GM18868 (cell line): ENCODE data around the gene CDHR5.
"Not testable (repeated sequence)": the region's sequence is repeated elsewhere in the genome, so short reads cannot be mapped to it uniquely, and the experiment has no call there.

ENCODE experiments used
- ATAC-seq: cut with Tn5 transposase; IDR thresholded peaks from one replicate; pipeline ENCODE4 v1.9.1; 2021; ENCODE audit warnings: mild to moderate bottlenecking, moderate library complexity; ENCODE audit not compliant: unreplicated experiment

CDHR5 gene, protein sequence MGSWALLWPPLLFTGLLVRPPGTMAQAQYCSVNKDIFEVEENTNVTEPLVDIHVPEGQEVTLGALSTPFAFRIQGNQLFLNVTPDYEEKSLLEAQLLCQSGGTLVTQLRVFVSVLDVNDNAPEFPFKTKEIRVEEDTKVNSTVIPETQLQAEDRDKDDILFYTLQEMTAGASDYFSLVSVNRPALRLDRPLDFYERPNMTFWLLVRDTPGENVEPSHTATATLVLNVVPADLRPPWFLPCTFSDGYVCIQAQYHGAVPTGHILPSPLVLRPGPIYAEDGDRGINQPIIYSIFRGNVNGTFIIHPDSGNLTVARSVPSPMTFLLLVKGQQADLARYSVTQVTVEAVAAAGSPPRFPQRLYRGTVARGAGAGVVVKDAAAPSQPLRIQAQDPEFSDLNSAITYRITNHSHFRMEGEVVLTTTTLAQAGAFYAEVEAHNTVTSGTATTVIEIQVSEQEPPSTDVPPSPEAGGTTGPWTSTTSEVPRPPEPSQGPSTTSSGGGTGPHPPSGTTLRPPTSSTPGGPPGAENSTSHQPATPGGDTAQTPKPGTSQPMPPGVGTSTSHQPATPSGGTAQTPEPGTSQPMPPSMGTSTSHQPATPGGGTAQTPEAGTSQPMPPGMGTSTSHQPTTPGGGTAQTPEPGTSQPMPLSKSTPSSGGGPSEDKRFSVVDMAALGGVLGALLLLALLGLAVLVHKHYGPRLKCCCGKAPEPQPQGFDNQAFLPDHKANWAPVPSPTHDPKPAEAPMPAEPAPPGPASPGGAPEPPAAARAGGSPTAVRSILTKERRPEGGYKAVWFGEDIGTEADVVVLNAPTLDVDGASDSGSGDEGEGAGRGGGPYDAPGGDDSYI

DNA sequence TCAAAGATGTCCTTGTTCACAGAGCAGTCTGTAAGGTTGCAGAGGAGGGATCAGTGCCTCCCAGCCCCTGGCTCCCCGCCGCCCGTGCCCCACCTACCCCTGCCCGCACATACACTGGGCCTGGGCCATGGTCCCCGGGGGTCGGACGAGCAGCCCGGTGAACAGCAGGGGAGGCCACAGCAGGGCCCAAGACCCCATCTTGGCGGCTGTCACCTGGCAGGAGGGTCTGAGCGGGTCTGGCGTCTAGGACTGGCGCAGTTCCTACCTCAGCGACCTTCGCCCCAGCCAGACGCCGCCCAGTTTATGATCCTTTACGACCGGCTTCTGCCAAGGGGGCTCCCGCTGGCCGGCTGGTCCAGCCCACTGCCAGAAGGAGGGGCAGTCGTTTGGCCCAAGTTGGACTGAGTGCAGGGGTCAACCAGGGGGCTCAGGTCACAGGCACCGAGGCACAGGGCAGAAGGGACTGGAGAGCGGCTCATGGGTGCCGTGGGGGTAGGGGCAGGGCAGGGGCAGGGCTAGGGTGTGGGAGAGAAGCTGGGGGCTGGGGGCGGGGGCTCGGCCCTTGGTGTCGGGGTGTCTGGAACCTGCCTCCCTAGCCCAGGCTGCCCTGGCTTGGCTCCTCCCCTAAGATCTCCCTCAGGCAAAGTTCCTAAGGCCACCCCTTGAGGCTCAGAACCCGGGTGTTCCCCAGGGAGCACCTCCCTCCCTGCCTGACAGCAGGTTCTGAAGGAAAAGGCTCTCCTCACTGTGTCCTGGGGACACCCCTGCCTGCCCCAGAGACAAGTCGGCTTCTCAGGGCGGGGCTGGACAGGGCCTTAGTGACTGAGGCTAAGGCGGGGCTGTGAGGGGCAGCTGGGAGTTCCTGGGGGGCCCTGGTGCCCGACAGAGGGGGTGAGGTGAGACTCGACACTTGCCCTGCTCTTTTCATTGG, at the start of gene CDHR5:
TSS of gene CDHR5 (minus strand) at position 251 of the 931 bp plus-strand sequence. CDS start at position 198, 53 bp downstream.
- no peak for ATAC-seq

DNA sequence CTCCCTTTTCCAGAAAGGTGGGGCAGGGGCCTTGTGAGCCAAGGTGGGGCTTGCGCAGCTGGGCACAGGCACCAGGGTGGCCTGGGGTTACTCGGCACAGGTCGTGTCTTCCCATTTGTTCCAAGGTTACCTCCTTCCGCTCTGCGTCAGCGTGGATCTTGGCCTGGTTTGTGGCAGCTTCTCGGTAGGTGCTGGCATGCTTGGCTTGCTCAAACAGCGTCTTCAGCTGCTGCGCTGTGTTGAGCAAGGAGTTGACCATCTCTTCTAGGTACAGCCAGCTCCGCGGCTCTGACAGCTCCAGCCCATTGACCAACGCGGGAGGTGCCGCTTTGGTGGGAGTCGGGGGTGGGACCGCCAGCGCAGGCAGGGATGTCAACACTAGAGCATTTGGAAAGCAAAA, 49.7 kb upstream of the CDHR5 start:
- ATAC-seq: no peak

DNA sequence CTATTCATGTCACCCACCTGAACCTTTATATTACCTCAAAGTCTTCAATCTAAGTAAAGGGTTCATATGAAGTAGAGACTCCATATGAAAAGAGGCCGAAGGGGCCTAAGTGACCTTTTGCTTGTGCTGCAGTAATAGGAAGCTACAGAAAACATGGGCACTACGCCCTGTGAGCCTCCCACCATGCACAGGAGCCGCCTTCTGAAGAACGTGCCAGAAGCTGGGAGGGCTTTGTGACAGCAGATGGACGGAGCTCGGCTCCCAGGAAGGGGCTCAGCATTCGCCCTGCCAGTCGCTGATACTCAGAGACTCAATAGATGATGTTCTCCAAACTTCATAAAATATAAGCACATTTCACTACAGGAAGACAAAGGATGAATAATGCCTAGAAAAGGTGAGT, 49.1 kb upstream of the CDHR5 start:
- ATAC-seq: no peak

DNA sequence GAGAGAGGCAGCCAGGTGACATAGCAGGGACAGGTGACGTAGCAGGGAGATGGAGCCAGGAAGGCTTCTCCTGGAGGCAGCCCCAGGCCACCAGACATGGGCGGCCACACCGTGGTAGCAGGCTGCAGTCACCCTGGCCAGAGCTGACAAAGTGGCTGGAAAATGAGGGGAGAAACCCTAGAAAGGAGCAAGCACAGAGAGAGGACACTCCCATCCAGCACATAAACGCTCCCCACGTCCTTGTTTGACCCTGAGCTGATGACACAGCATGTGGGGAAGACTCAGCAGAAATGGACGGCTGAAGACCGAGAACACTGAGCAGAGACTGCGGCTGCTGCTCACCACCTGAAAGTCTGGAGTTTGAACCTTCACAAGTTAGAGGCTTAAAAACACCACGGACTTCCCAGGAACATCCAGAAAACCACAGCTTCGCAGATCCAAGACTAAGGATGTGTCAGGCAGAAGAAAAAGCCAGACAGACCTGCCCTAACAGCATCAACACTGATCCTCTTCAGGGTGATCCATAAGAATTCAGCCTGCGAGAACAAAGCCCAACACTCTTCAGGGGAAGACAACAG, 41.0 kb upstream of the CDHR5 start:
- ATAC-seq: no peak

DNA sequence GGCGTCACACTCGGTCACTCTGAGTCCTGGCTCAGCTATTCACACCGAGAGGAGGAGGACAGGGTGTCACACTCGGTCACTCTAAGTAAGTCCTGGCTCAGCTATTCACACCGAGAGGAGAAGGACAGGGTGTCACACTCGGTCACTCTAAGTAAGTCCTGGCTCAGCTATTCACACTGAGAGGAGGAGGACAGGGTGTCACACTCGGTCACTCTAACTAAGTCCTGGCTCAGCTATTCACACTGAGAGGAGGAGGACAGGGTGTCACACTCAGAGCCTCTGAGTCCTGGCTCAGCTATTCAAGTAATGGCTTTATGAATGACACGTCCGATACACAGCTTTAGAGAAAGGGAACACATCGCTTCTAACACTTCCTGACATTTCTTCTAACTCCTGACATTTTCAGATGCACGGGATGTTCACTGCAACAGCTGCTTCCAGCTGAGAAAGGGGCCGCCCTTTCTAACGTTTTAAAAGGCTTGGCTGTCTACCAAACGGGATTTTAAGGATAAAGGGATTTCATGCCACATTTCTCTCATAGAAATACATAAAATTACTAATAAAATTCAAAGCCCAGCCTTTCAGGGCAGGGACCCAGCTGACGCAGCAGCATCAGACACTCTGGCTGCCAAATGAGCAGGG, 40.4 kb upstream of the CDHR5 start:
- ATAC-seq: no peak

DNA sequence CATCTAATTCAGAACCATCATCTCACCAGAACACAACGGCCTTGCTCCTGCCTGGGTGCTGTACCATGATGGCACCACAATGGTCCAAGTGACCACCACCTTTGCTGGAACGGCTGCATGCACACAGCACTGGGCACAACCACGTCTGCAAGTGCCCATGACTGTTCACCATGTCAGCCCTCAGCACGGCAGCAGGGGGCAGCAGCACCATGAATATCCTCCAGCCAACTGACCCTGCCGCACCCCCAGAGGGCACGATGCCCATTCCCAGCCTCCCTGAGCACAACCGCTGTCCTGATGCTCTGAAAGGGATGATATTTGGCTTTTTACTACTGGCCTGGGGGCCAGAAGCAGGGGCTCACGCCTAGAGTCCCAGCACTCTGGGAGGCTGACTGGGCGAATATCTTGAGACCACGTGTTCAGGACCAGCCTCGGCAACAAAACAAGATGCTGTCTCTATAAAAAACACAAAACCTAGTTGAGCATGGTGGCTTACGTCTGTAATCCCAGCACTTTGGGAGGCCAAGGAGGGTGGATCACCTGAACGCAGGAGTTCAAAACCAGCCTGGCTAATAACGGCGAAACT, 38.0 kb upstream of the CDHR5 start:
- no peak for ATAC-seq

DNA sequence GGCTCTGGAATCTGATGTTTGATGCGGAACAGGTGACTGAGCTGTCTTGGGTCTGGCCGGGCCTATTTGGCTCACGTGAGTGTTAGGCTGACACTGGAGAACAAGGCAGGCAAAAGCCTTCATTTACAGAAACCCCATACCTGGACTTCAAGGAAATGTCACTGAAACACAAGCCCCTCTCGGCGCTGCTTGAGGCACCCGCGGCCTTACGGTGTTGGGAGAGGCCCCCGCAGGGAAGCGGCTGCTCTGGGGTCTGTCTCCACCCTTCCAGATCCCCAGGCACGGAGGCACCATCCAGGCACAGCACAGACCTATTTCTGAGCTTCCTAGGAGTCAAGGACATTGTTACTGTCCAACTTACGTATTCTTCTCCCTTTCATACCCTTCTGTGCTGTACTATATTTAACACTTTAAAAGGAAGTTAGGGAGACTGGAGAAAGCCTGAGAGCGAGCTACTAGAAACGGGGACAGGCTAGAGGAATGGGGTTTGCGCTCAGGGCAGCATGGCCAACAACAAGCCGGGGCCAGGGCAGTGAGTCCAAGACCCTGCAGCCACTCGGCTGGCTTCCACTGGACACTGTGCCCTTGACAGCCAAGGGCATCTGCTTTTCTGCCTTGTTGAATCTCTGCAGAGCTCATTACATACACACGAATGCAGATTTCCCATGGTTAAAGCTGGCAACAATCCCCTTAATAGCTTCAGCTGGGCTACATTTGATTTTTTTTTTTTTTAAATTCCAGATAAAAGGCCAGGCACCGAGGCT, 36.1 kb upstream of the CDHR5 start:
- ATAC-seq: no peak

DNA sequence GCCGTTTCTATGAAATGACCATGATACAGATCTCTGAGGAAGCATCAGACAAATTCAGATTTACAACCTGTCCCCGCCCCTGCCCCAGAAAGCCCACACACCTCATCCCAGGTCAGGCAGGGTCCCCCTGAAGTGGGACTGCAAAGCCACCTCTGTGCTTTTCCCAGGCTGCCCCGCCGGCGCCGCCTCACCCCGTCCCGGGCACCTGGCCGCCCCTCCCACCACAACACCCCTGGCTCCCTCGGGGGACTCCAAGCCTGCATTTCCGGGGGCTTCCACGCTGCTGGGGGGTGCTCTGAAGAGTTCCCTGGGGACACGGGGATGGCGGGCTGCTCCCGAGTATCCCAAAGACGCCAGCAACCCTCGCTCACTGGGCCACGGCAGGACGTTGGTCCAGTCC, 35.5 kb upstream of the CDHR5 start:
- ATAC-seq: no peak

DNA sequence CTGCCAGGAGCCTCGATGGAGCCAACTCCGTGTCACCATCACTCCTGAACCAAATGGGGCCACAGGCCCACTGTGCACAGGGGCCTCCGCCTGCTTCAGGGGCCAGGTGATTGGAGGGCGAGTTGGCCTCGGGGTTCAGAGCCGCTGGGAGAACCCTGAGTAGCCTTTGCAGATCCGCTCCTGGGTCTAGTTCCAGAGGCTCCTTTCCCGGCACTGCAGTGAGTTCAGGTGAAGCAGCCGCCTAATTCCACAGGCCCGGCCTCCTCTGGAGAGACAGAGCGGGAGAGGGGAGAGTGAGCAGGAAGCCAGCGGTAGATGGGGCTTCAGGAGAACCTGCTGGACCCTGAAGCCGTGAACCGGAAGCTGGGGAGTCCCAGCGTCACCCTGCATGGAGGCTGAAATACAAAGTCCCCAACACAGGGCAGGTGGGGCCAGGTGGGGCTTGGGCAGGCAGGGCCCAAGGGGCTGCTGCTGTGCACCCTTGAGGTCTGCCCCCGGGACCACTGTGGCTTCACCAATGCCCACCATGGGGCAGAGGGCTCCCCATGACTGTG, 34.9 kb upstream of the CDHR5 start:
- no peak for ATAC-seq

DNA sequence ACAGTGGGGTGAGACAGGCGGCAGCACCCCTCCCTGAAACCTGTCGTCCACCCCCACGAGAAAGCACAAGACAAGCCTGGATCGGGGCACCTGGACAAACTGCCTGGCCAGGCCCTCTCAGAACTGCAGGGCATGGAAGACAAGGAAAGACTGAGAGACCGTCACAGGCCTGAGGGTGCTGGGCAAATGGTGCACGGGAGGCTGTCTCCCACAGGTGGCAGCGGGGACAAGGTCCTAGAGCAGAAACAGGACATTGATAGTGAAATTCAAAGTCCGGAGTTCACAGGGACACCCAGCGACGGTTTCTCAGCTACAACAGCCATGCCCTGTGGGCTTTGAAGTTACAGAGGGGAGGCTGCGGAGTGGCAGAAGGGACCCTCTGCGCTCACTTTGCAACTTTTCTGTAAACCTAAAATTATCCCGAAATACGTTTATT, 33.0 kb upstream of the CDHR5 start:
- no peak for ATAC-seq

DNA sequence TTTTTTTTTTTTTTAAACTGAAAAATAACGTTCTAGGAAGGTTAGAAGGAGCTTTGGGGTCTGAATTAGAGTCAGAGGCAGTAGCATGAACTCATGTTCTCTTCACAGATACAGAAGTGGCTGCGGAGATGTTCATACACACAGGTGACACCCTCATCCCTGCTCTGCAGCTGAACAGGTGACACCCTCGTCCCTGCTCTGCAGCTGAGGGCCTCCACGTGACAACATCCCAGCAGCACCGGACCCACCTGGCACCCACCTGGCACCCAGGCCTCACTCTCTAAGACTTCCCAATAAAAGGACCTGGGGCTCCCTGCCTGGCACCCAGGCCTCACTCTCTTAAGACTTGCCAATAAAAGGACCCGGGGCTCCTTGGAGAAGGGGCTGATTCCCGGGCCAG, 32.1 kb upstream of the CDHR5 start:
- no peak for ATAC-seq

DNA sequence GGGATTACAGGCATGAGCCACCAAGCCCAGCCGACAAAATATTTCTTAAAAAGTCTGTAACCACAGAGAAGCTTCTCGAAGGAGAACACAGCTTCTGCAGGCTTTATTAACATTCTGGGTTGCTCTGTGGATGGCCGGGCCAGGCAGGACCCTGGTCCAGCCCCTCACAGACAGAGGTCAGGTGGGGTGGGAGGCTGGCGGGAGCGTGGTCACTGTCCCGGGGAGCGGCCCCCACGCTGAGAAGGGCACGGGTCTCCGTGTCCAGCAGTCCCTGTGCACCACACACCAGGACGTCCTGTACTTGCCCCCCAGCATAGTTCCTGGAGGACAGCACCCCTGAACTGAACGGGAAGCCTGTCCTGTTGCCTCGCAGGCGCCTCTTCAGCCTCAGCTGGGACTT, 31.7 kb upstream of the CDHR5 start:
- no peak for ATAC-seq

DNA sequence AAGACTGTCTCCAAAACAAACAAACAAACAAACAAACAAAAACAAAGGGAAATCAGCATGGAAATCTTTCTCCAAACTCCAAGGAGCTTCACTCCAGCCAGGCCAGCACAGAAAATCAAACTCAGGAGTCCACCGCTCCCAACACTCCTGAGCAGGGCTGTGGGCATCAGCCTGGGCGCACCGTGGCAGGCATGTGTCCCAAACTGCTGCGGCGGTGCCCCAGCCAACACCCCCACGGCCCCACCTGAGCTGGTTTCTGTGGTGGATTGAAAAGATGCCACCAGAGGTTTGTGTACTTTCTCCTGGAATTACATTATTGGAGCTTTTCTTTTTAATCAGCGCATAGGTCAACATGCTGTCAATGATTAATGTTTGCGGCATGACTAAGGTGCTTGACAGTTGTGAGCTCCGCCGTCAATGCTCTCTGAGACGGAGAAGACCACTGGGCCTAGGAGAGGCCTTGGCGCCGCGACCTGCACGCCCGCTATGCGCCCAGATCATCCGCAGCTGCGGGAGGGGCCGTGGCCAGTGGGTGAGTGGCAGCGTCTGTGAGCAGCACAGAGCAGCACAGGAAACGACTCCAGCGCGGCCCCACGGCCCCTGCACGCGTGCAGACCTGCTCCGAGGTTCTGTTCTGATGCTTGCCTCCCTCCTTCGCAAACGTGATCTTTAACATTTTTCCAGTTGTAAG, 30.4 kb upstream of the CDHR5 start:
- no peak for ATAC-seq

DNA sequence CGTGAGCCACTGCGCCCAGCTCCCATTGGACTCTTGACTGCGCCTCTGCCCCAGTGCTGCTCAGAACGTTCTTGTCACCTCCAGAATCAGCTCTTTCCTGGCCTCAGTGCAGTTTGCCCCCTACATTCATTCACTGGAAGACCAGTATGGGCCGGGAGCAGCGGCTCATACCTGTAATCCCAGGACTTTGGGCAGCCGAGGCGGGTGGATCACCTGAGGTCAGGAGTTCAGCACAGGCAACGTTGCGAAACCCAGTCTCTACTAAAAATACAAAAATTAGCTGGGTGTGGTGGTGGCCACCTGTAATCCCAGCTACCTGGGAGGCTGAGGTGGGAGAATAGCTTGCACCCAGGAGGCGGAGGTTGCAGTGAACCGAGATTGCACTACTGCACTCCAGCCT, 29.7 kb upstream of the CDHR5 start:
- ATAC-seq: not testable (repeated sequence)

DNA sequence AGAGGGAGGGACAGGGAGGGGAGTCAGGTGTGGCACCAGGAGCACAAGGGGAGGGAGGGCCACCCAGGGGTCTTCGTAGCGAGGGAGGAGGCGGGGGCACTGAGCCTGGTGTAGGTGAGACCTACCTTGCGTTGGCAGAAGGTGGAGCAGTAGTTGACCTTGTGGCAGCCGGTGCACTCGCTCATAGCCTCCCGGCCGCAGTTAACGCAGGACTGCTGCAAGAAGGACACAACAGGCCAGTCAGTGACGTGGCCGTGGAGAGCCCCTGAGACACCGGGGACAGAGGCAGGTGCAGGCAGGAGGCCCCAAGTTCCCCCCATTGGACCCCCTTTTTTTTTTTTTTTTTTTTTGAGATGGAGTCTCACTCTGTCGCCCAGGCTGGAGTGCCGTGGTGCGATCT, 29.1 kb upstream of the CDHR5 start:
- no peak for ATAC-seq

DNA sequence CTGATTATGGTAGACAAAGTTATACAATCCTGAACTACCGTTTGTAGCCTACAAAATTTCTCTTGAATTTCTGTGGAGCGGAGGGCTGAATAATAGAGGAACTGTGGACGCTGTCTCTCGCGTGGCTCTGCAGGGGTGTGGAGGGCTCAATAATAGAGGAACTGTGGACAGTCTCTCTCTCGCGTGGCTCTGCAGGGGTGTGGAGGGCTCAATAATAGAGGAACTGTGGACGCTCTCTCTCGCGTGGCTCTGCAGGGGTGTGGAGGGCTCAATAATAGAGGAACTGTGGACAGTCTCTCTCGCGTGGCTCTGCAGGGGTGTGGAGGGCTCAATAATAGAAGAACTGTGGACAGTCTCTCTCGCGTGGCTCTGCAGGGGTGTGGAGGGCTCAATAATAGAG, 28.4 kb upstream of the CDHR5 start:
- not testable (repeated sequence) for ATAC-seq

DNA sequence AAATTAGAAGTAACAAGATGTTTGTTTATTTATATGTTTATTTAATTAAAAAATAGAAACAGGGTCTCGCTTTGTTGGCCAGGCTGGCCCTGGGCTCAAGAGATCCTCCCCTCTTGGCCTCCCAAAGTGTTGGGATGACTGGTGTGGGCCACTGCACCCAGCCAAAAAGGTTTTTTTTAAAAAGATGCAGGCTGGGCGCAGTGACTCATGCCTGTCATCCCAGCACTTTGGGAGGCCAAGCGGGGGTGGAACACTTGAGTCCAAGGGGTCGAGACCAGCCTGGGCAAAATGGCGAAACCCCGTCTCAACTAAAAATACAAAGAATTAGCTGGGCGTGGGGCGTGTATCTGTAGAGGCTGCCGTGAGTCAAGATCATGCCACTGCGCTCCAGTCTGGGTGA, 25.7 kb upstream of the CDHR5 start:
- ATAC-seq: no peak

DNA sequence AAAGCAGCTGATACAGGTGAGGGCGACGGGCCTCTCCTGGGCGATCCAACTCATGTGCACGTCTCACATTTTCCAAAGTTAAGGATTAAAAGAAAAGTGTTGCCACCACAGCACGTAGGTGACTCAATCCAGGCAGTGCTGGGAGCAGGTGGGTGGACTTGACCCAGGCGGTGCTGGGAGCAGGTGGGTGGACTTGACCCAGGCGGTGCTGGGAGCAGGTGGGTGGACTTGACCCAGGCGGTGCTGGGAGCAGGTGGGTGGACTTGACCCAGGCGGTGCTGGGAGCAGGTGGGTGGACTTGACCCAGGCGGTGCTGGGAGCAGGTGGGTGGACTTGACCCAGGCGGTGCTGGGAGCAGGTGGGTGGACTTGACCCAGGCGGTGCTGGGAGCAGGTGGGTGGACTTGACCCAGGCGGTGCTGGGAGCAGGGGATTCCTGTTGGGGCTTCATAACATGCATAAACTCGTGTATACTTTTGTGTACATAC, 23.0 kb upstream of the CDHR5 start:
- not testable (repeated sequence) for ATAC-seq
